Ovary (tissue), 3 donors: ENCODE data around the gene PALLD.

ENCODE experiments used
- POLR2A ChIP-seq: fragments of 450-650 bp; IDR thresholded peaks from one replicate; pipeline ENCODE4 v1.6.1; 2017; ENCODE audit warnings: antibody characterized with exemption, mild to moderate bottlenecking, moderate library complexity
- TF ChIP-seq, protein P1 (sequence below), 3 donors: fragments of 450-650 bp in 2 of 3; fragments of 200-600 bp in 1 of 3; IDR thresholded peaks; one replicate each; pipeline versions ENCODE4 v1.5.1 to v1.8.0; 2016 to 2022; ENCODE audit warnings: antibody characterized with exemption in 3 of 3, mild to moderate bottlenecking in 1 of 3
- donor health status: DM: no; HTN: no; CAD: no.

DNA sequence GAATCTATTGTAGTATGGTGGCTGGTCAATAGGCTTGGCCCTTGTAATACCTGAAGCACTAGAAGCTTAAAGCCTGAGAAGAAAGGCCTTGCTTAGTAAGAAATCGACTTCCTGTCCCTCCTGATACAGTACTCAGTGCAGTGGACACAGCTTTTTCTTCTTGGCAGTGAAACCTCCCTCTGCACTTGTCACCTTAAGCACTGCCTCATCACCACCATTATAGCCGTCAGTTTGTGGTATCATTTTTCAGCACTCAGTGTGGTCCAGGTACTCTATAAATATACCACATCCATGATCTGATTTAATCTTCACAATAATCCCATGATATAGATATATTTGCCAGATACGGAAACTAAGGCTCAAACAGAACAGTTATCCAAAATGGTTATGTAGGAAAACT lies 75.2 kb downstream of the PALLD start:
- TF ChIP-seq, protein P1, sequence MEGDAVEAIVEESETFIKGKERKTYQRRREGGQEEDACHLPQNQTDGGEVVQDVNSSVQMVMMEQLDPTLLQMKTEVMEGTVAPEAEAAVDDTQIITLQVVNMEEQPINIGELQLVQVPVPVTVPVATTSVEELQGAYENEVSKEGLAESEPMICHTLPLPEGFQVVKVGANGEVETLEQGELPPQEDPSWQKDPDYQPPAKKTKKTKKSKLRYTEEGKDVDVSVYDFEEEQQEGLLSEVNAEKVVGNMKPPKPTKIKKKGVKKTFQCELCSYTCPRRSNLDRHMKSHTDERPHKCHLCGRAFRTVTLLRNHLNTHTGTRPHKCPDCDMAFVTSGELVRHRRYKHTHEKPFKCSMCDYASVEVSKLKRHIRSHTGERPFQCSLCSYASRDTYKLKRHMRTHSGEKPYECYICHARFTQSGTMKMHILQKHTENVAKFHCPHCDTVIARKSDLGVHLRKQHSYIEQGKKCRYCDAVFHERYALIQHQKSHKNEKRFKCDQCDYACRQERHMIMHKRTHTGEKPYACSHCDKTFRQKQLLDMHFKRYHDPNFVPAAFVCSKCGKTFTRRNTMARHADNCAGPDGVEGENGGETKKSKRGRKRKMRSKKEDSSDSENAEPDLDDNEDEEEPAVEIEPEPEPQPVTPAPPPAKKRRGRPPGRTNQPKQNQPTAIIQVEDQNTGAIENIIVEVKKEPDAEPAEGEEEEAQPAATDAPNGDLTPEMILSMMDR (IDR thresholded peaks at IDR 0.05) = no peak
- TF ChIP-seq POLR2A = no peak
